GM21737 (cell line): ENCODE results near the gene FYN.
A peak's percentile ranks its signal among the peaks of the same experiment; 100 is the strongest.

Experiments
- ATAC-seq: cut with Tn5 transposase; IDR thresholded peaks from one replicate; pipeline ENCODE4 v1.9.1; 2021; ENCODE audit warnings: mild to moderate bottlenecking, moderate library complexity; ENCODE audit not compliant: unreplicated experiment

The FYN gene

DNA sequence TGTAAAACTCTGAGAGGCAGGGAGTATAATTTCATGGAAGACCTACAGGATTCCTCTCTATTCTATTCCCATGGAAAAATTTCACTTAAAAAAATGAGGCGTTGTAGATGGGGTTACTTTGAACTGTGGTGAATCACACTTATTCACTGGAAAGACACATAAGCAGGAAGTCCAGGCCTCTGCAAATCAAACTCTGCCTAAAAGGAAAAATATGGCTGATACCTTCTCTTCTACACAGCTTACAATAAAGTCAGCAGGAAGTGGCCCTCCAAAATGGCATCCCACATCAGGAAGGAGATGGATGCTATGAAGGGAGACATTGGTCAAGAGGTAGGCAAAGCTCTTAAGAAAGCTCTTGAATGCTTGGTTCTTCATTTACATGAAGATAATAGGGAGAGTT, 115.9 kb downstream of the FYN start:
- no peak for ATAC-seq

GRCh38 chr6:111754423-111754822, 118.8 kb downstream of the FYN start:
- no peak for ATAC-seq

GRCh38 chr6:111753573-111753972, 119.7 kb downstream of the FYN start:
- no peak for ATAC-seq

DNA sequence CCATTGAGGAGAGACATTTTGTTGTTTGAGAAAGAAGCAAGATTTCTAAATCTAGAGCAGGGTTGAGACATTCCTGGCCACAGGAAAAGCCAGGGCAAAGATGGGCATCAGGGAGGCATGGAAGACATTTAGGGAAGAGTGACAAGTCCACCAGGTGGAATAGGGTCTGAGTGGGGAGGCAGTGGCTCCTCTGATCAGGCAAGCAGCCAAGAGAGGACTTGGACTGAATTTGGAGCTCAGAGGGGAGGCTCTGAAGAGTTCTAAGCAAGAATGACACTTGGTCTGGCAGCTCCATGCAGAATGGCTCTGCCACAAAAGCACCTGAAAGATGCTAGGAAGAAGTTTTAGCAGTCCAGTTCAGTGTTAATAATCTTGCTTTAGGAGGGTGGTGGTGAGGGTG, 120.8 kb downstream of the FYN start:
- ATAC-seq: no peak

DNA sequence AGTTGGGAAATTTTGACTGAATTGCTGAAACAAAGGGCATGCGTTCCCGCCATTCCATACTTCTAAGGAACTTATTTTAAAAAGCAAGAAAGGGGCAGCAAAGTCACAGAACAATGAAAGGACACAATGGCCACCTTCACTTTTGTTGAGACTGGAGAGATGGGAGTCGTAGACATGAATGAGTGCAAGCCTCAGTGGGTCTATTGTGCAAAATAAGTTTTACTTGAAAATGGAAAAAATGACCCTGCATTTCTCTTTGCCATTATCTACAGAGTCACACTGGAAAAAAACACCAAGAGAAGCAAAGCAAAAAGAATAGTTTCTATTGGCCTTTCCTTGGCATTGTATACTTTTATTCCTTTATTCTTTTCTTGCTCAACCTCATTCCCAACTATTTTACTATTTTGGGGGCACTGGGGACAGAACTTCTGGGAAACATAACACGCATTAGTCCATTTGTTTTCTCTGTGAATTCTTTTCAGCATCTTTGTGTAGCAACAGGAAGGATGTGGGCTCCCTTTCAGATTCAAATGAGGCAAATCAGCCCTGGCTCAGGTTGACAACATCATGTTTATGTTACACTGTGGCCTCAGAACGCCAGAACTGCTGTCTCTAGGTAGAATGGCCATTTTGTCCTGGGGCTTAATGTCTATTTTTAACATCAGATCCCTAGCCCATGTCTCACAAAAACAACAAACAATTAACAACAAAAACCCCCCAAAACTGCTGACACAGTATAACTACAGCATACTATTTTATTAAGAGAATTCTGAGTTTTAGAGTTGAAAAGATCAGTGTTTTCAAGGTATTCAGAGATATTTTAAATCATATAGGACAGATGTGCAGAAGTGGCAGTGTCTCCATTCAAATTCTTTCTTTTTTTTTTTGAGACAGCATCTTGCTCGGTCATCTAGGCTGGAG, 122.2 kb downstream of the FYN start:
- ATAC-seq: peak; percentile 93

GRCh38 chr6:111750153-111750552, 123.1 kb downstream of the FYN start:
- ATAC-seq: no peak

DNA sequence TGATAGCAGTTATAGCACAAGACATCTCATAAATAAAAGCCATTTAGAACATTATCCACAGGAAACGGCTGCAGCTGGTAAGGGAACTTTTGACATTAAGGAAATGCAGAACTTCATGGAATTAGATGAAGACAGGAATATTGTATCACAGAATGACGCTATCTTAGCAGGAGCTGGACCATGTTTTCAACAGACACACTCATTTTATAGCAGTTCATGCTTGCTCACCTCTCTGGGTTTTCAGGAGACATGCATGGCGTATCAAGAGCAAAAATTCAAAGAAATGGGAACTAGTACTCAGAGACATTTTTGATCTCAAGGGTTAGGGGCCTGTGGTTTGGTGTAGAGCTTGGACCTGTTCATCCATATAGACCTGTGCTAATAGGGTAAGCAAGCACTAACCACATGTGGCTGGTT, 125.0 kb downstream of the FYN start:
- ATAC-seq: no peak

DNA sequence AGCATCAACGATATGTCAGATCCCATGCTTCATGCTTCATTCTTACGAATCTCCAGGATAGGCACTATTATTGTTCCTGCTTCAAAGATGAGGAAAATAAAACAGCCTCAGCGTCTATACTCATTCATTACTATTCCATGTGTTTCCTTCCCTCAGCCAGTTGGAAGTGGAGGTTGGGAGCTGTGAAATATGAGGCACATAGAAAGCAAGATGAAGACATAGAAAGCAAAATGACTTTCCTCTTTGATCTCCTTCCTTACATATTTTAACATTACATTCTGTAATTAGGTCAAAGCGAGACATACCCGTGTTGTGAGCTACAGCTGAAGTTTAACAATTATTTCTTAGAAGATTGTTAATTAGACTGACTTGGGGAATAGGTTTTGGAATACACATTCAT, 125.4 kb downstream of the FYN start:
- no peak for ATAC-seq

DNA sequence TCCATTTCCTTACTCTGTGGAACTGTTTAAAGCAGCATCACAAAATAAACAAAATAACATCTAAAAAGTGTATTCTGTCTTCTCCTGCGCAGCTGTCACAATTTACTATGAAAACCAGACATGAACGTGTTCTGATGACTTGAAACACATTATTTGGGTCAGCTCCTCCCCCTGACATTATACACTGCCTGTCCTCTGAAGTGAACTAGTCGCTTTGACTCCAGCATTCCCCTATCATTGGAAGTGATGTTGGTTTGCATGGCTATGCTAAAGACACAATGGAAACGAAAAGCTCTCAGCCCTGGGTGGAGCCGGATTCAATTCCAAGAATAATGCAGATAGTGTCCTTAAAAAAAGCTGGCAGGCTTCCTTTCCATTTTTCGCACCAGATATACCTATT, 125.9 kb downstream of the FYN start:
- no peak for ATAC-seq

DNA sequence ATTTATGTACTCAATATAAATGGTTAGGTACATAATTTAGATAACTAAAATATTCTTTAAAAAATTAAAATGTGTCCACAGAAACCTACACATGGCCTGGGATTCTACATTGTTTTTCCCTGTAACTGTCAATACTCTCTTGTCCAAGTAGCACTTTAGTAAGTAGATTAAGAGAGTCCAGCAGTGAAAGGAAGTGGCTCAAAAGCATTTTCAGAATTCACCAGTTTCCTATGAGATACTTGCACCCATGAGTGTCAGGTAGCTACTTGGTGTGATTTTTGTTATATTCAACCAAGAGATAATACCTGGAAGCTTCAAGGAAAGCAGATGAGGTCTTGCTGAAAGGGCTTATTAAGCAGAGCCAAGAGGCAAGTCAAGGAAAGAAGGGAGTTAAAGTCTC, 126.3 kb downstream of the FYN start:
- no peak for ATAC-seq

GRCh38 chr6:111745636-111746035, 127.6 kb downstream of the FYN start:
- no peak for ATAC-seq

- ATAC-seq: no peak
Observed at GRCh38 chr6:111745186-111745585, 128.1 kb downstream of the FYN start.

GRCh38 chr6:111743862-111744692, 129.2 kb downstream of the FYN start:
- no peak for ATAC-seq

- ATAC-seq: no peak
Observed at GRCh38 chr6:111743360-111743759, 129.9 kb downstream of the FYN start.

DNA sequence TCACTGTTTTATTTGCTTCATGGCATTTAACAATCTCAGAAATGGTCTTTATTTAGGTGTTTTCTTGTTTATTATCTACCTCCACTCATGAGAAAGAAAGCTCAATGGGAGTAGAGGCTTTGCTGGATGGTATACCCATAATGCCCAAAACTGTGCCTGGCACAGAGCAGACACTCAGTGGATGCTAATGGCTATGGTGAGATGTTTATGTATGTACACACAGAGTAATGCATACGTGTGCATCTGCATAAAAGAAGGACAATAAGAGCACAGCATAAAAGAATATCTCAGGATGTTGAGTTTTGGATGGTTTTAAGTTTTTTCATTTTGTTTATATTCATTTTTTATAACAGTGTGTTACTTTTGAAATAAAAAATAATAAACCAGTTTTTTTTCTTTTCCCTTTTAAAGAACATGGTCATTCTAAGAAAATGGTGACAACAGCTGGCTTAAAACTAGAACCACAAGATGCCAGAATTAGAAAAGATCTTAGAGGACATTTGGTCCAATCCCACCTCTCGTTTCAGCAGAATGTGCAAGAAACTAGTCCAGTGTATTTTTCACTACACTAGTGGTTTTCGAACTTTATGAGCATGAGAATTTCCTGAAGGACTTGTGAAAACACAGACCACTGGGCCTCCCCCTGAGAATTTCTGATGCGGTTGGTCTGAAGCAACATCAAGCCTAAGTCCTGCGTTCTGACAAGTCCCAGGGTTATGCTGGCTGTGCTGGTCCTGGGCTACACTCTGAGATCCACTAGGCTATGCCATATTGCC, 131.9 kb downstream of the FYN start:
- ATAC-seq: no peak

DNA sequence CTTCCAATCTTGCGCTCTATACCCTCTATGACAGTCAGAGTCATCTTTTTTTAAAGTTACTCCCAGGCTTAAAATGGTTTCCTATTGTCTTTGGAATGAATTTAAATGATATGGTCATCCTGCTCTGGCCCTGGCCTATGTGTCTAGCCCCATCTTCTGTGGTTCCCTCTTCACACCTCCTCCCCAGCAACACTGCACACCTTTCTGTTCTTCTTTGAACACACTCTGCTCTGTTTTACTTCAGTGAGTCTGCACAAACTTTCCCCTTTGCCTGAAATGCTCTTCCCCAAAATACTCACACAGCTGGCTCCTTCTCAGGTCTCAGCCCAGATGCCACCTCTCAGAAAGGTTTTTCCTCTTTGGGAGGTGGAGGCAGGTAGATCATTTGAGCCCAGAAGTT, 132.7 kb downstream of the FYN start:
- no peak for ATAC-seq

- no peak for ATAC-seq
Observed at GRCh38 chr6:111739257-111739696, 134.0 kb downstream of the FYN start.

DNA sequence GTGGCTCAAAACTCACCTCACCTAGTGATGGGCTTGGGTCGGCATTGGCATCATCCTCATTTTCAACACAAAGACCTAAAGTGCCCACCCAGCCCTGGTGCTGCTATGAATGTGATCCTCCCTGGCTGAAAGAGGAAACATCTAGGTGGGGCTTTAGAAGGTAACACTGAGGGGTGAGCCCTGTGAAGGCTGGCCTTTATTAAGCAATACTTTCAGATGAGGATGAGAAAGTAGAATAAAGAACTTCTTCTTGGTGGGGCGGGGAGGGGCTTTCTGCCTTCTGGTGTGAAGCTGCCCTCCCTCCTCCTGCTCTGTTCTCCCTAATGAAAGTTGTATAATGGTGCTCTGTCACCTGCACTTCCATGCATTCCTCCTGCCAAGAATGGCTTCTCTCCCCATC, 134.6 kb downstream of the FYN start:
- no peak for ATAC-seq

GRCh38 chr6:111738156-111738555, 135.1 kb downstream of the FYN start:
- no peak for ATAC-seq

GRCh38 chr6:111737065-111737521, 136.2 kb downstream of the FYN start:
- no peak for ATAC-seq

GRCh38 chr6:111736005-111736608, 137.1 kb downstream of the FYN start:
- no peak for ATAC-seq
